ENCODE measurements around the gene WDR35. TPM values are rescaled to one million over a fixed set of nuclear protein-coding genes. Genes with fewer than 3 reads are reported as not detected.

The WDR35 gene
- total RNA-seq, 3 donors from 2014 or later: 12.5 to 18.7 (median 17.7) TPM

GRCh38 chr2:19888831-19889230 lies 101.1 kb downstream of the WDR35 start:
- TF ChIP-seq POLR2AphosphoS5 (IDR thresholded peaks at IDR 0.05): no peak
- no peak for TF ChIP-seq CTCF (IDR thresholded peaks at IDR 0.05)
- no peak for TF ChIP-seq POLR2A (IDR thresholded peaks at IDR 0.05)
- intact Hi-C loops (cut with DNase I; ENCODE audit: low total_unique reads): no loop called here
- no peak for DNase-seq (ENCODE audit: low spot score in 2 of 2)

GRCh38 chr2:19887510-19887909 lies 102.4 kb downstream of the WDR35 start:
- Histone ChIP-seq H3K4me1 (no peaks in the 10 kb centered on the region), H3K27me3 (no peaks in the 10 kb centered on the region), H3K4me3 (no peak overlapping the region), H3K36me3 (no peaks in the 10 kb centered on the region), H3K9me3 (no peaks in the 10 kb centered on the region), H3K27ac (no peak overlapping the region)
- TF ChIP-seq CTCF (IDR thresholded peaks at IDR 0.05): no peak
- TF ChIP-seq POLR2A (IDR thresholded peaks at IDR 0.05): no peak
- no peak for TF ChIP-seq POLR2AphosphoS5 (IDR thresholded peaks at IDR 0.05)
- intact Hi-C loops (cut with DNase I; ENCODE audit: low total_unique reads): no loop called here
- no peak for DNase-seq (ENCODE audit: low spot score in 2 of 2)

More at GRCh38 chr2:19888831-19889230, 101.1 kb downstream of the WDR35 start:
- Histone ChIP-seq H3K27me3 (no peaks in the 10 kb centered on the region), H3K27ac (no peak overlapping the region), H3K36me3 (no peaks in the 10 kb centered on the region), H3K4me3 (no peak overlapping the region), H3K9me3 (no peaks in the 10 kb centered on the region), H3K4me1 (no peaks in the 10 kb centered on the region)

GRCh38 chr2:19886261-19886660 lies 103.6 kb downstream of the WDR35 start:
- intact Hi-C loops (cut with DNase I; ENCODE audit: low total_unique reads): no loop called here
- Histone ChIP-seq H3K4me1 (no peaks in the 10 kb centered on the region), H3K27ac (no peak overlapping the region), H3K27me3 (no peaks in the 10 kb centered on the region), H3K36me3 (no peaks in the 10 kb centered on the region), H3K9me3 (no peaks in the 10 kb centered on the region), H3K4me3 (no peak overlapping the region)
- TF ChIP-seq POLR2AphosphoS5 (IDR thresholded peaks at IDR 0.05) (no peak), POLR2A (IDR thresholded peaks at IDR 0.05) (no peak), CTCF (IDR thresholded peaks at IDR 0.05) (no peak)
- no peak for DNase-seq (ENCODE audit: low spot score in 2 of 2)

GRCh38 chr2:19885791-19886190 lies 104.1 kb downstream of the WDR35 start:
- intact Hi-C loops (cut with DNase I; ENCODE audit: low total_unique reads): no loop called here
- no peak overlapping the region for H3K27ac ChIP-seq

More at GRCh38 chr2:19885791-19886190, 104.1 kb downstream of the WDR35 start:
- no peaks in the 10 kb centered on the region for H3K36me3 ChIP-seq
- H3K27me3 ChIP-seq: no peaks in the 10 kb centered on the region
- no peak for TF ChIP-seq CTCF (IDR thresholded peaks at IDR 0.05)
- TF ChIP-seq POLR2AphosphoS5 (IDR thresholded peaks at IDR 0.05): no peak
- TF ChIP-seq POLR2A (IDR thresholded peaks at IDR 0.05): no peak
- no peaks in the 10 kb centered on the region for H3K4me1 ChIP-seq
- no peak overlapping the region for H3K4me3 ChIP-seq
- H3K9me3 ChIP-seq: no peaks in the 10 kb centered on the region
- no peak for DNase-seq (ENCODE audit: low spot score in 2 of 2)

Data from breast epithelium (tissue), 4 donors.